B cell (primary cell): ENCODE data around the gene SLC29A3. TPM values are rescaled to one million over a fixed set of nuclear protein-coding genes. Genes with fewer than 3 reads are reported as not detected.

Experiments
- ATAC-seq: fragments of 200-7000 bp; cut with Tn5 transposase; one replicate; pipeline ENCODE4 v1.10.0; 2021; ENCODE audit warnings: low read depth, mild to moderate bottlenecking, moderate number of reproducible peaks, moderate library complexity
- CTCF ChIA-PET: fragments of 350-600 bp; sonication (Branson Sonifier 250); formaldehyde crosslinking; loops from one replicate; lab custom pipeline; 2021; ENCODE audit warnings: antibody characterized with exemption, inconsistent platforms; lab: Charles Lee
- POLR2A ChIA-PET: fragments of 350-600 bp; sonication (Branson Sonifier 250); formaldehyde crosslinking; loops from one replicate; lab custom pipeline; 2021; ENCODE audit warnings: antibody characterized with exemption; lab: Charles Lee
- DNase-seq: peaks from one replicate; pipeline ENCODE4 v3.0.0; 2013
- H2AFZ ChIP-seq: 2 replicates; pipeline ENCODE4 v1.6.1; 2012; ENCODE audit warnings: mild to moderate bottlenecking, low read depth, low read length; ENCODE audit not compliant: insufficient read depth, poor library complexity, severe bottlenecking
- H3K27ac ChIP-seq, 2 donors: 1 replicate in 1 of 2; 2 replicates in 1 of 2; pipeline ENCODE4 v1.5.1; 2012 to 2013; ENCODE audit warnings: low read length in 2 of 2, mild to moderate bottlenecking in 2 of 2, moderate library complexity in 1 of 2
- H3K27me3 ChIP-seq, 4 experiments: fragments of 200-600 bp in 1 of 4; sonication (generic) in 1 of 4; replicated peaks in 1 of 4; 1 replicate in 2 of 4; 2 replicates in 2 of 4; pipeline versions ENCODE4 v1.6.1 to v1.7.0; 2013 to 2016; ENCODE audit warnings: low read length in 3 of 4, mild to moderate bottlenecking in 2 of 4, mixed read lengths in 1 of 4, moderate library complexity in 1 of 4; ENCODE audit not compliant: insufficient read depth in 4 of 4, control insufficient read depth in 3 of 4; ENCODE audit errors: control extremely low read depth in 1 of 4
- H3K36me3 ChIP-seq, 2 experiments: replicated peaks in 1 of 2; 1 replicate in 1 of 2; 2 replicates in 1 of 2; pipeline versions ENCODE4 v1.6.1 to v1.7.1; 2013; ENCODE audit warnings: low read length in 1 of 2; ENCODE audit not compliant: insufficient read depth in 2 of 2, control insufficient read depth in 1 of 2; ENCODE audit errors: control extremely low read depth in 1 of 2, extremely low read depth in 1 of 2
- H3K4me1 ChIP-seq, 2 donors: fragments of 200-600 bp in 1 of 2; sonication (generic) in 1 of 2; 1 replicate in 1 of 2; 2 replicates in 1 of 2; pipeline versions ENCODE4 v1.5.1 to v1.6.1; 2013 to 2017; ENCODE audit warnings: low read length in 2 of 2; ENCODE audit not compliant: control insufficient read depth in 2 of 2, insufficient read depth in 2 of 2
- H3K4me2 ChIP-seq: replicated peaks from 2 replicates; pipeline ENCODE3; 2012; ENCODE audit warnings: mild to moderate bottlenecking, low read depth, low read length; ENCODE audit not compliant: poor library complexity, severe bottlenecking
- H3K4me3 ChIP-seq, 5 experiments: fragments of 200-600 bp in 1 of 5; sonication (generic) in 1 of 5; 1 replicate in 3 of 5; 2 replicates in 2 of 5; pipeline versions ENCODE4 v1.5.1 to v1.7.0; 2011 to 2016; ENCODE audit warnings: low read length in 4 of 5, mild to moderate bottlenecking in 4 of 5, low read depth in 2 of 5, control low read depth in 1 of 5, moderate library complexity in 1 of 5; ENCODE audit not compliant: insufficient read depth in 1 of 5; ENCODE audit errors: control extremely low read depth in 1 of 5, extremely low read depth in 1 of 5
- H3K79me2 ChIP-seq: fragments of 200-600 bp; sonication (generic); one replicate; pipeline ENCODE4 v1.6.0; 2016; ENCODE audit warnings: low read length; ENCODE audit not compliant: control insufficient read depth, insufficient read depth
- H3K9ac ChIP-seq: fragments of 200-600 bp; sonication (generic); 2 replicates; pipeline ENCODE4 v1.6.1; 2017; ENCODE audit warnings: mild to moderate bottlenecking, low read length, moderate library complexity
- H3K9me3 ChIP-seq, 3 donors: one replicate each; pipeline versions ENCODE4 v1.6.1 to v1.7.1; 2013; ENCODE audit warnings: low read length in 2 of 3; ENCODE audit not compliant: control insufficient read depth in 2 of 3, insufficient read depth in 1 of 3; ENCODE audit errors: control extremely low read depth in 1 of 3
- H4K20me1 ChIP-seq: 2 replicates; pipeline ENCODE4 v1.6.0; 2012; ENCODE audit warnings: mild to moderate bottlenecking, low read length; ENCODE audit not compliant: insufficient read depth, control insufficient read depth, poor library complexity, severe bottlenecking
- H3K27ac Mint-ChIP-seq: one replicate; pipeline ENCODE4 v1.8.0; 2021; ENCODE audit warnings: mixed read lengths
- H3K27me3 Mint-ChIP-seq: one replicate; pipeline ENCODE4 v1.8.0; 2021; ENCODE audit warnings: mixed read lengths
- H3K4me1 Mint-ChIP-seq: one replicate; pipeline ENCODE4 v1.8.0; 2021; ENCODE audit warnings: mixed read lengths
- H3K4me3 Mint-ChIP-seq: one replicate; pipeline ENCODE4 v1.8.0; 2021; ENCODE audit warnings: mixed read lengths
- H3K9me3 Mint-ChIP-seq: one replicate; pipeline ENCODE4 v1.8.0; 2022; ENCODE audit warnings: mixed read lengths; ENCODE audit not compliant: insufficient read depth
- EZH2 ChIP-seq: IDR thresholded peaks from 2 replicates; pipeline ENCODE4 v1.6.1; 2012; ENCODE audit warnings: borderline replicate concordance, low read depth, mild to moderate bottlenecking, moderate library complexity, low read length; ENCODE audit not compliant: insufficient read depth, poor library complexity, severe bottlenecking
- whole genome bisulfite sequencing: methylation state at CpG from one replicate; pipeline ENCODE4 v1.1.5; 2013; ENCODE audit warnings: missing lambda C conversion rate; ENCODE audit not compliant: insufficient coverage; 5-methylcytosine and 5-hydroxymethylcytosine counted together
- intact Hi-C: fragments of 100-400 bp; cut with micrococcal nuclease; formaldehyde crosslinking; loops from one replicate; pipeline ENCODE4 v1.10.0; 2022
- polyA plus RNA-seq: library from polyadenylated mRNA; depleted of rRNA; stranded (reverse); fragments of >200 nt; gene quantifications from 2 replicates; pipeline ENCODE4 v1.2.3, GENCODE V29; 2012
- total RNA-seq, 2 donors: library from RNA; stranded (reverse); fragments of 120-200 nt in 1 of 2; gene quantifications; 1 replicate in 1 of 2; 2 replicates in 1 of 2; pipeline versions ENCODE4 v1.2.3 to v1.2.4, GENCODE V29; 2013 to 2022
- TF ChIP-seq, protein P1 (sequence below): fragments of 200-600 bp; IDR thresholded peaks from one replicate; pipeline ENCODE4 v1.8.0; 2022; ENCODE audit warnings: antibody characterized with exemption, mild to moderate bottlenecking

SLC29A3 gene
- total and polyA plus RNA-seq, 2 donors (not counting 1 experiment from before 2014, with no cell fraction given) = 4.5 to 8.2 TPM

DNA sequence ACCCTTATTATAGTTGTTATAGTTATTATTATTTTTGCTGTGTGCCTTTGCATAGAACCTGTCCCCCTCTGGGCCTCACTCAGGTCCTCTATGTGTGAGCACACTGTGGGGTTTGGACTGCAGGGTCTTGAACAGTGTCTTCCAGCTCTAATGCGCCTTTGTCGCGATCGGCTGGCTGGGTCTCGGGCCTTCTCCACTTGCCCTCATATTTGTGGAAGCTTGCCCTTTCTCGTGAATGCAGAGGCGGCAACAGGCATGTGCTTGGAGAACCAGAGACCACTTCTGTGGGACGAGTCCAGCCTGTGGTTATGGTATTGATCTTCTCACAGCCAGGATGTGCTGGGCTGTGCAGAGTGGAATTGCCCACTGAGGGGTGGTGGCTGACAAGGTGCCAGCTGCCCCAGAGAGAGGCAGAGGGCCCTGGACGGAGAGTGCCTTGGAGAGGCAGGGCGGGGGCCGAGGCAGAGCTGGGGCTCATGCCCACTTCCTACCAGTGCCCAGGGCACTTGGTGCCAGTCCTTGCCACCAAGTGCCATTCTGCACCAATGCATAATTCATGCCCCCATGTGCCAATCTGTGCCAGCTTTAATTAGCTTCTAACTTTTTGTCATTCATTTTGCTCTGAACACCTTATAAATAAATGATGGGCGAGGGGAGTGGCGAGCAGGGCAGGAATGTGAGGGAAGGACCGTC is 70.9 kb downstream of the SLC29A3 start:
- H3K4me1 ChIP-seq = no peaks in the 10 kb centered on the region
- CTCF ChIA-PET = interaction anchor here (1.1 kb wide), 1 partner anchor 422 kb away, joined by 3 read pairs; no protein-coding TSS in a partner anchor
- H3K27ac Mint-ChIP-seq = no peak overlapping the region
- 92% methylated on average over 13 of the region's 14 CpGs for WGBS
- no peak overlapping the region for H3K9ac ChIP-seq
- peaks cover 3% of the 10 kb centered on the region for H3K4me1 Mint-ChIP-seq
- intact Hi-C loops = no loop called here
- TF ChIP-seq, protein P1, sequence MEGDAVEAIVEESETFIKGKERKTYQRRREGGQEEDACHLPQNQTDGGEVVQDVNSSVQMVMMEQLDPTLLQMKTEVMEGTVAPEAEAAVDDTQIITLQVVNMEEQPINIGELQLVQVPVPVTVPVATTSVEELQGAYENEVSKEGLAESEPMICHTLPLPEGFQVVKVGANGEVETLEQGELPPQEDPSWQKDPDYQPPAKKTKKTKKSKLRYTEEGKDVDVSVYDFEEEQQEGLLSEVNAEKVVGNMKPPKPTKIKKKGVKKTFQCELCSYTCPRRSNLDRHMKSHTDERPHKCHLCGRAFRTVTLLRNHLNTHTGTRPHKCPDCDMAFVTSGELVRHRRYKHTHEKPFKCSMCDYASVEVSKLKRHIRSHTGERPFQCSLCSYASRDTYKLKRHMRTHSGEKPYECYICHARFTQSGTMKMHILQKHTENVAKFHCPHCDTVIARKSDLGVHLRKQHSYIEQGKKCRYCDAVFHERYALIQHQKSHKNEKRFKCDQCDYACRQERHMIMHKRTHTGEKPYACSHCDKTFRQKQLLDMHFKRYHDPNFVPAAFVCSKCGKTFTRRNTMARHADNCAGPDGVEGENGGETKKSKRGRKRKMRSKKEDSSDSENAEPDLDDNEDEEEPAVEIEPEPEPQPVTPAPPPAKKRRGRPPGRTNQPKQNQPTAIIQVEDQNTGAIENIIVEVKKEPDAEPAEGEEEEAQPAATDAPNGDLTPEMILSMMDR = no peak
- no peak for TF ChIP-seq EZH2
- no peak overlapping the region for H3K4me2 ChIP-seq
- H3K36me3 ChIP-seq = no peaks in the 10 kb centered on the region
- no peak overlapping the region for H2AFZ ChIP-seq
- H3K4me3 ChIP-seq = no peak overlapping the region
- no peak overlapping the region for H3K4me3 Mint-ChIP-seq
- no peak overlapping the region for H3K27ac ChIP-seq
- peaks cover 0 to under 1% (median 0%) of the 10 kb centered on the region in 3 donors for H3K9me3 ChIP-seq
- no peak for DNase-seq
- no peaks in the 10 kb centered on the region for H3K79me2 ChIP-seq
- POLR2A ChIA-PET = no interaction called here
- H3K27me3 Mint-ChIP-seq = peaks cover 42% of the 10 kb centered on the region
- no peaks in the 10 kb centered on the region for H4K20me1 ChIP-seq
- no peaks in the 10 kb centered on the region for H3K9me3 Mint-ChIP-seq
- peaks cover 0 to 26% (median 6%) of the 10 kb centered on the region in 4 experiments for H3K27me3 ChIP-seq
- ATAC-seq = no peak

DNA sequence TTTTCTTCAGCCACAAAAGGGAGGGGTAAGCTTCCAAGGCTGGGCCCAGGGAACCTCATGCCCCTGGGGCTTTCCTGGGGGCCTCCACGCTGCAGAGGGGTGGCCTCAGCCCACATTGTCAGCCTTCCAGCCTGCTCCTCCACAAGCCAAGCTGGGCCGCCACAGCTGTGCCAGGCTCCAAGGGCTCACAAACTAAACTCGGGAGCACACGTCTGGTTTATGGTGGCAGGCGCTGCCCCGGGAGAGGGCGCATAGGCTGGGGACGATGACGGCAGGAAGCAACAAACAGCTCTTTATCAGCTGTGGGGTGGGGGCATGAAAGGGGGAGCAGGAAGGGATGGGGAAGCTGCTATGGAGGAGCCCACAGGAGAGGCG is 71.4 kb downstream of the SLC29A3 start:
- ChIA-PET CTCF (no interaction called here), POLR2A (no interaction called here)
- WGBS = 5% methylated on average over 10 of the region's 10 CpGs
- H3K4me1 Mint-ChIP-seq = peaks cover under 1% of the 10 kb centered on the region
- intact Hi-C loops = no loop called here
- no peak overlapping the region for H3K27ac Mint-ChIP-seq
- H4K20me1 ChIP-seq = no peaks in the 10 kb centered on the region
- H3K27me3 Mint-ChIP-seq = peaks cover 46% of the 10 kb centered on the region
- no peak overlapping the region for H3K4me2 ChIP-seq
- H3K9me3 ChIP-seq = peaks cover 0 to 4% (median 0%) of the 10 kb centered on the region in 3 donors
- H3K4me3 ChIP-seq = no peak overlapping the region
- H3K36me3 ChIP-seq = no peaks in the 10 kb centered on the region
- H3K9me3 Mint-ChIP-seq = no peaks in the 10 kb centered on the region
- no peak for DNase-seq
- H3K79me2 ChIP-seq = no peaks in the 10 kb centered on the region
- no peaks in the 10 kb centered on the region for H3K4me1 ChIP-seq
- H2AFZ ChIP-seq = no peak overlapping the region
- TF ChIP-seq, protein P1 = no peak
- H3K9ac ChIP-seq = no peak overlapping the region
- peaks cover 0 to 31% (median 10%) of the 10 kb centered on the region in 4 experiments for H3K27me3 ChIP-seq
- no peak overlapping the region for H3K27ac ChIP-seq
- no peak overlapping the region for H3K4me3 Mint-ChIP-seq
- ATAC-seq = no peak
